T-helper 17 cell (primary cell): ENCODE measurements around the gene YJEFN3. TPM values are rescaled to one million over a fixed set of nuclear protein-coding genes. Genes with fewer than 3 reads are reported as not detected.

ENCODE experiments used
- total RNA-seq, 4 donors: library from RNA in 2 of 4; stranded (reverse) in 2 of 4; gene quantifications; one replicate each; pipeline ENCODE4 v1.2.3 and lab custom pipeline; 2022 to 2026

The YJEFN3 gene
- total RNA-seq, 2 donors from 2014 or later: 3.0 to 6.1 TPM

Other genes with a start within 250 kb of the YJEFN3 start
- gene SUGP1, start 208.4 kb upstream of the YJEFN3 start, total RNA-seq: 10 to 100 TPM; 50.8 to 60.2 TPM
- gene MAU2, start 208.1 kb upstream of the YJEFN3 start, total RNA-seq: 100 to 1,000 TPM; 129 to 130 TPM
- 100 to 1,000 TPM; 129 to 153 TPM for gene GATAD2A, start 123.2 kb upstream of the YJEFN3 start, total RNA-seq
- 1 to 10 TPM; 3.8 to 3.9 TPM for gene TSSK6, start 13.4 kb upstream of the YJEFN3 start, total RNA-seq
- 100 to 1,000 TPM; 175 to 195 TPM for gene NDUFA13, start 12.7 kb upstream of the YJEFN3 start, total RNA-seq
- under 1 TPM; 0.73 to 0.99 TPM for gene CILP2, start 9.4 kb downstream of the YJEFN3 start, total RNA-seq
- 10 to 100 TPM; 49.7 to 58.4 TPM for gene PBX4, start 89.8 kb downstream of the YJEFN3 start, total RNA-seq
- 10 to 100 TPM; 66.5 to 67.2 TPM for gene LPAR2, start 99.3 kb downstream of the YJEFN3 start, total RNA-seq
- 10 to 100 TPM; 85.0 to 91.7 TPM for gene GMIP, start 114.7 kb downstream of the YJEFN3 start, total RNA-seq
- 10 to 100 TPM; 91.4 to 98.8 TPM for gene ATP13A1, start 134.8 kb downstream of the YJEFN3 start, total RNA-seq
- 10 to 100 TPM; 56.0 to 56.1 TPM for gene ZNF101, start 139.9 kb downstream of the YJEFN3 start, total RNA-seq
- gene ZNF14, start 204.2 kb downstream of the YJEFN3 start, total RNA-seq: 10 to 100 TPM; 18.7 to 22.5 TPM